HAP-1 (cell line): Measurements from ENCODE around the gene LMNTD2.

Source experiments
- DNase-seq, 2 experiments: peaks; one replicate each; pipeline ENCODE4 v3.0.0-alpha.2; 2016 to 2020; ENCODE audit warnings: low spot score in 2 of 2
- H3K27me3 ChIP-seq: fragments of 250-450 bp; sonication (Bioruptor Pico); 2 replicates; pipeline ENCODE4 v1.5.1; 2020; ENCODE audit warnings: low read depth, mild to moderate bottlenecking, moderate library complexity
- H3K36me3 ChIP-seq: fragments of 250-450 bp; sonication (Bioruptor Pico); replicated peaks from 2 replicates; pipeline ENCODE4 v1.5.1; 2020; ENCODE audit warnings: mild to moderate bottlenecking
- H3K4me1 ChIP-seq: fragments of 250-450 bp; sonication (Bioruptor Pico); 2 replicates; pipeline ENCODE4 v1.5.1; 2020; ENCODE audit warnings: mild to moderate bottlenecking
- H3K4me3 ChIP-seq: fragments of 250-450 bp; sonication (Bioruptor Pico); 2 replicates; pipeline ENCODE4 v1.5.1; 2020; ENCODE audit warnings: mild to moderate bottlenecking, moderate library complexity
- H3K9me3 ChIP-seq: fragments of 250-450 bp; sonication (Bioruptor Pico); 2 replicates; pipeline ENCODE4 v1.5.1; 2020; ENCODE audit warnings: mild to moderate bottlenecking, moderate library complexity
- in situ Hi-C: fragments of 300-500 bp; cut with MboI; formaldehyde crosslinking; loops from 3 replicates; pipeline ENCODE4 v1.14.3; 2020; ENCODE audit warnings: low sequenced_read_pairs, inconsistent platforms, mixed read lengths

LMNTD2 gene

GRCh38 chr11:534396-535209 lies 25.9 kb downstream of the LMNTD2 start:
- H3K4me3 ChIP-seq = peak overlapping the region; percentile 77
- DNase-seq = peak in 1 of 2 experiments; percentile 43
- no peaks in the 10 kb centered on the region; the same call in 1 of the 2 replicates for H3K4me1 ChIP-seq

GRCh38 chr11:533586-534395 lies 26.7 kb downstream of the LMNTD2 start:
- Histone ChIP-seq H3K36me3 (peaks cover 26% of the 10 kb centered on the region), H3K27me3 (no peaks in the 10 kb centered on the region), H3K9me3 (no peaks in the 10 kb centered on the region), H3K4me1 (no peaks in the 10 kb centered on the region; the same call in 1 of the 2 replicates), H3K4me3 (peak overlapping the region; percentile 77; the same call in 1 of the 2 replicates)
- no peak for DNase-seq
- in situ Hi-C loops = no loop called here

More at GRCh38 chr11:534396-535209, 25.9 kb downstream of the LMNTD2 start:
- Histone ChIP-seq H3K27me3 (no peaks in the 10 kb centered on the region), H3K36me3 (peaks cover 26% of the 10 kb centered on the region), H3K9me3 (no peaks in the 10 kb centered on the region)
- in situ Hi-C loops = no loop called here

- no peak for DNase-seq
- Histone ChIP-seq H3K36me3 (peaks cover 26% of the 10 kb centered on the region), H3K4me1 (no peaks in the 10 kb centered on the region; the same call in 1 of the 2 replicates), H3K9me3 (no peaks in the 10 kb centered on the region), H3K27me3 (no peaks in the 10 kb centered on the region), H3K4me3 (no peak overlapping the region)
- in situ Hi-C loops = no loop called here
These were observed 27.5 kb downstream of the LMNTD2 start for GRCh38 chr11:532986-533585.

- no peaks in the 10 kb centered on the region for H3K9me3 ChIP-seq
- H3K4me3 ChIP-seq = no peak overlapping the region
- in situ Hi-C loops = no loop called here
- no peaks in the 10 kb centered on the region for H3K27me3 ChIP-seq
- peaks cover 26% of the 10 kb centered on the region for H3K36me3 ChIP-seq
- DNase-seq = no peak
- no peaks in the 10 kb centered on the region; the same call in 1 of the 2 replicates for H3K4me1 ChIP-seq
These were observed 28.0 kb downstream of the LMNTD2 start for GRCh38 chr11:532527-532985.

GRCh38 chr11:531919-532526 lies 28.5 kb downstream of the LMNTD2 start:
- no peak for DNase-seq
- H3K27me3 ChIP-seq = no peaks in the 10 kb centered on the region
- peaks cover 26% of the 10 kb centered on the region for H3K36me3 ChIP-seq
- H3K9me3 ChIP-seq = no peaks in the 10 kb centered on the region
- in situ Hi-C loops = no loop called here
- no peaks in the 10 kb centered on the region; the same call in 1 of the 2 replicates for H3K4me1 ChIP-seq
- H3K4me3 ChIP-seq = no peak overlapping the region

GRCh38 chr11:530960-531831 lies 29.3 kb downstream of the LMNTD2 start:
- Histone ChIP-seq H3K4me3 (no peak overlapping the region), H3K36me3 (peaks cover 26% of the 10 kb centered on the region), H3K9me3 (no peaks in the 10 kb centered on the region), H3K27me3 (no peaks in the 10 kb centered on the region), H3K4me1 (no peaks in the 10 kb centered on the region)
- in situ Hi-C loops = no loop called here
- DNase-seq = no peak

GRCh38 chr11:529728-530411 lies 30.7 kb downstream of the LMNTD2 start:
- peaks cover 26% of the 10 kb centered on the region for H3K36me3 ChIP-seq
- in situ Hi-C loops = no loop called here

GRCh38 chr11:528815-529727 lies 31.5 kb downstream of the LMNTD2 start:
- no peaks in the 10 kb centered on the region for H3K27me3 ChIP-seq
- H3K36me3 ChIP-seq = peaks cover 26% of the 10 kb centered on the region
- peak in 1 of 2 experiments; percentile 9 for DNase-seq
- in situ Hi-C loops = no loop called here
- no peaks in the 10 kb centered on the region for H3K4me1 ChIP-seq
- no peaks in the 10 kb centered on the region for H3K9me3 ChIP-seq
- H3K4me3 ChIP-seq = no peak overlapping the region

More at GRCh38 chr11:529728-530411, 30.7 kb downstream of the LMNTD2 start:
- Histone ChIP-seq H3K27me3 (no peaks in the 10 kb centered on the region), H3K9me3 (no peaks in the 10 kb centered on the region), H3K4me3 (no peak overlapping the region), H3K4me1 (no peaks in the 10 kb centered on the region)
- no peak for DNase-seq

GRCh38 chr11:528166-528814 lies 32.2 kb downstream of the LMNTD2 start:
- Histone ChIP-seq H3K36me3 (peaks cover 19% of the 10 kb centered on the region), H3K27me3 (no peaks in the 10 kb centered on the region), H3K4me1 (no peaks in the 10 kb centered on the region), H3K4me3 (no peak overlapping the region), H3K9me3 (no peaks in the 10 kb centered on the region)
- in situ Hi-C loops = no loop called here
- no peak for DNase-seq

- Histone ChIP-seq H3K36me3 (no peaks in the 10 kb centered on the region), H3K9me3 (no peaks in the 10 kb centered on the region), H3K4me1 (no peaks in the 10 kb centered on the region), H3K27me3 (no peaks in the 10 kb centered on the region), H3K4me3 (no peak overlapping the region)
- in situ Hi-C loops = no loop called here
- DNase-seq = no peak
These were observed 34.3 kb downstream of the LMNTD2 start for GRCh38 chr11:526192-526591.

GRCh38 chr11:521177-521688 lies 39.3 kb downstream of the LMNTD2 start:
- no peak for DNase-seq
- Histone ChIP-seq H3K9me3 (peaks cover 4% of the 10 kb centered on the region), H3K27me3 (no peaks in the 10 kb centered on the region), H3K4me1 (peaks cover 5% of the 10 kb centered on the region; the same call in 1 of the 2 replicates), H3K4me3 (no peak overlapping the region), H3K36me3 (no peaks in the 10 kb centered on the region)
- in situ Hi-C loops = no loop called here
